Keratinocyte (primary cell): Measurements from ENCODE around the gene TAS2R5.

Experiments used
- CTCF ChIP-seq, 3 experiments: IDR thresholded peaks in 1 of 3; conservative IDR thresholded peaks in 1 of 3; optimal IDR thresholded peaks in 1 of 3; 2 replicates in 2 of 3; 3 replicates in 1 of 3; pipeline versions ENCODE3 to v1.5.1; 2011; ENCODE audit warnings: low read length in 3 of 3, mild to moderate bottlenecking in 3 of 3, moderate library complexity in 2 of 3, control low read depth in 1 of 3, inconsistent platforms in 1 of 3; ENCODE audit not compliant: insufficient read depth in 2 of 3; ENCODE audit errors: extremely low read depth in 1 of 3
- EZH2 ChIP-seq: IDR thresholded peaks from one replicate; pipeline ENCODE4 v1.6.1; 2012; ENCODE audit warnings: inconsistent platforms, mild to moderate bottlenecking, low read length, moderate library complexity

GRCh38 chr7:141763797-141764196 lies 26.2 kb upstream of the TAS2R5 start, which contains the start of gene TAS2R3:
- TF ChIP-seq CTCF (optimal IDR thresholded peaks at IDR 0.05 in 1 of 3, IDR thresholded peaks at IDR 0.05 in 1 of 3, conservative IDR thresholded peaks at IDR 0.05 in 1 of 3; ENCODE audit: extremely low read depth in 1 of 3, insufficient read depth in 2 of 3, low read length in 3 of 3) (no peak), EZH2 (no peak)
